ENCODE measurements around the gene FXYD5.

DNA sequence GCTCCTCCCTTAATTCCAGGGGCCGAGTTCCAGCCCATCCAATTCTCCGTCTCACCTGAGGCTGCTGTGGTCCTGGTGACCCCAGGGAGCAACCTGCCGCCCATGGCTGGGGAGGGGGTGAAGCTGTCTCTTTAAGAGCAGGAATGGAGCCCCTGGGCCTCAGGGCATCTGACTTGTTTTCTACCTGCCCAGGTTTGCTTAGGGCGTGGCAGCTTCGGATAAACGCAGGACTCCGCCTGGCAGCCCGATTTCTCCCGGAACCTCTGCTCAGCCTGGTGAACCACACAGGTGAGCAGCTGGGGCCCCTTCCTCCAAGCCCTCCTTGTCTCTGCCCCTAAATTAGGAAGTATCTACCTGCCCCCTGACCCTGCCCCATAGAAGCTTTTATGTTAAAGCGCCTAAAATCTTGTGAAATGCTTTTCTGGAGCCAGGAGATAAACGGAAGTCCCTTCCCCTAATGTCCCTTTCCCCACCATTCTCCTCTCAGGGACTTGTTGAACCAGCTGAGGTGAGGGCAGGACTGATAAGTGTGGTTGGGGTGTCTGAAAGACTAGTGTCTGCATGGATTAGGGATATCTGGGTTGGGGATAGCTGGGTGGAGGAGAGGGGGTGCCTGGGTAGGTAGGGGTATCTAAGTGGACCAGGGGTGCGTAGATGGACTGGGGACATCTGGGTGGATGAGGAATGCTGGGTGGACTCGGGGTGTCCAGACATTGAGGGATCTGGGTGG is 38.3 kb upstream of the FXYD5 start:
- TF ChIP-seq, protein P1, sequence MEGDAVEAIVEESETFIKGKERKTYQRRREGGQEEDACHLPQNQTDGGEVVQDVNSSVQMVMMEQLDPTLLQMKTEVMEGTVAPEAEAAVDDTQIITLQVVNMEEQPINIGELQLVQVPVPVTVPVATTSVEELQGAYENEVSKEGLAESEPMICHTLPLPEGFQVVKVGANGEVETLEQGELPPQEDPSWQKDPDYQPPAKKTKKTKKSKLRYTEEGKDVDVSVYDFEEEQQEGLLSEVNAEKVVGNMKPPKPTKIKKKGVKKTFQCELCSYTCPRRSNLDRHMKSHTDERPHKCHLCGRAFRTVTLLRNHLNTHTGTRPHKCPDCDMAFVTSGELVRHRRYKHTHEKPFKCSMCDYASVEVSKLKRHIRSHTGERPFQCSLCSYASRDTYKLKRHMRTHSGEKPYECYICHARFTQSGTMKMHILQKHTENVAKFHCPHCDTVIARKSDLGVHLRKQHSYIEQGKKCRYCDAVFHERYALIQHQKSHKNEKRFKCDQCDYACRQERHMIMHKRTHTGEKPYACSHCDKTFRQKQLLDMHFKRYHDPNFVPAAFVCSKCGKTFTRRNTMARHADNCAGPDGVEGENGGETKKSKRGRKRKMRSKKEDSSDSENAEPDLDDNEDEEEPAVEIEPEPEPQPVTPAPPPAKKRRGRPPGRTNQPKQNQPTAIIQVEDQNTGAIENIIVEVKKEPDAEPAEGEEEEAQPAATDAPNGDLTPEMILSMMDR (IDR thresholded peaks at IDR 0.05): no peak
- TF ChIP-seq POLR2A (IDR thresholded peaks at IDR 0.05): peak; percentile 59 to 62

Measured in Peyer's patch (tissue), 4 donors.